ENCODE results near the gene TRAPPC3. TPM values are rescaled to one million over a fixed set of nuclear protein-coding genes. Genes with fewer than 3 reads are reported as not detected.

Gene TRAPPC3
- polyA plus RNA-seq, 1 donor (not counting 4 experiments of a cell fraction or from before 2014, with no cell fraction given), result 173 TPM

DNA sequence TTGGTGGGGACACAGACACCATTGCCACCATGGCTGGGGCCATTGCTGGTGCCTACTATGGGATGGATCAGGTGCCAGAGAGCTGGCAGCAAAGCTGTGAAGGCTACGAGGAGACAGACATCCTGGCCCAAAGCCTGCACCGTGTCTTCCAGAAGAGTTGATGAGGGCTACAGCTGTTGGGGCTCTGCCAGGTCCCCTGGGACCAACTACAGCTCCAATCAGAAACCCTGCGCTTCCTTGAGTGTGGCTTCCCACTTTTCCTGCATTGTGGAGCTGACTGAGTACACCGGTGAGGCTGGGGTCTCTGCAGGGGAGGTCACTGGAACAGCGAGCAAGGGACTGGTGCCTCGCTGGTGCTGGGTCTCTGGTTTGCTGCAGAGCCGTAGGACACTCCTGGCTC is 56.1 kb downstream of the TRAPPC3 start:
- no peaks in the 10 kb centered on the region for H3K27me3 ChIP-seq (ENCODE audit: control insufficient read depth, extremely low read depth, insufficient read depth, low read length)
- H2AFZ ChIP-seq (ENCODE audit: control insufficient read depth, low read length), result no peak overlapping the region
- H3K4me3 ChIP-seq (ENCODE audit: control insufficient read depth in 2 of 3, extremely low read depth in 1 of 3, insufficient read depth in 2 of 3, low read depth in 1 of 3, low read length in 3 of 3), result no peak overlapping the region
- no peak for DNase-seq (ENCODE audit: low read depth, low spot score)
- no peak for TF ChIP-seq EZH2 (IDR thresholded peaks at IDR 0.05; ENCODE audit: low read length)
- TF ChIP-seq, protein P1, sequence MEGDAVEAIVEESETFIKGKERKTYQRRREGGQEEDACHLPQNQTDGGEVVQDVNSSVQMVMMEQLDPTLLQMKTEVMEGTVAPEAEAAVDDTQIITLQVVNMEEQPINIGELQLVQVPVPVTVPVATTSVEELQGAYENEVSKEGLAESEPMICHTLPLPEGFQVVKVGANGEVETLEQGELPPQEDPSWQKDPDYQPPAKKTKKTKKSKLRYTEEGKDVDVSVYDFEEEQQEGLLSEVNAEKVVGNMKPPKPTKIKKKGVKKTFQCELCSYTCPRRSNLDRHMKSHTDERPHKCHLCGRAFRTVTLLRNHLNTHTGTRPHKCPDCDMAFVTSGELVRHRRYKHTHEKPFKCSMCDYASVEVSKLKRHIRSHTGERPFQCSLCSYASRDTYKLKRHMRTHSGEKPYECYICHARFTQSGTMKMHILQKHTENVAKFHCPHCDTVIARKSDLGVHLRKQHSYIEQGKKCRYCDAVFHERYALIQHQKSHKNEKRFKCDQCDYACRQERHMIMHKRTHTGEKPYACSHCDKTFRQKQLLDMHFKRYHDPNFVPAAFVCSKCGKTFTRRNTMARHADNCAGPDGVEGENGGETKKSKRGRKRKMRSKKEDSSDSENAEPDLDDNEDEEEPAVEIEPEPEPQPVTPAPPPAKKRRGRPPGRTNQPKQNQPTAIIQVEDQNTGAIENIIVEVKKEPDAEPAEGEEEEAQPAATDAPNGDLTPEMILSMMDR (optimal IDR thresholded peaks at IDR 0.05 in 1 of 3, IDR thresholded peaks at IDR 0.05 in 1 of 3, conservative IDR thresholded peaks at IDR 0.05 in 1 of 3; ENCODE audit: extremely low read depth in 1 of 3, insufficient read depth in 2 of 3, low read length in 3 of 3), result no peak
- H3K9ac ChIP-seq (ENCODE audit: control insufficient read depth, extremely low read depth, insufficient read depth, low read length), result no peak overlapping the region
- no peak overlapping the region for H3K4me2 ChIP-seq (ENCODE audit: control insufficient read depth, extremely low read depth, insufficient read depth, low read depth, low read length)
- no peaks in the 10 kb centered on the region for H3K9me3 ChIP-seq (ENCODE audit: control insufficient read depth, low read depth, low read length)
- H3K27ac ChIP-seq (ENCODE audit: control insufficient read depth, insufficient read depth, low read length), result no peak overlapping the region
- peaks cover 32 to 50% of the 10 kb centered on the region in 2 experiments for H3K36me3 ChIP-seq (ENCODE audit: control insufficient read depth in 2 of 2, extremely low read depth in 1 of 2, insufficient read depth in 2 of 2, low read length in 2 of 2)
- peaks cover 2% of the 10 kb centered on the region for H3K9me1 ChIP-seq (ENCODE audit: control insufficient read depth, extremely low read depth, insufficient read depth, low read length)
- peaks cover 34% of the 10 kb centered on the region for H3K79me2 ChIP-seq (ENCODE audit: control insufficient read depth, insufficient read depth, low read length)
- H4K20me1 ChIP-seq (ENCODE audit: control insufficient read depth, extremely low read depth, insufficient read depth, low read length), result no peaks in the 10 kb centered on the region
- dilution Hi-C loops (cut with MboI; ENCODE audit: extremely low pct_ligation_motif_present, low sequenced_read_pairs), result no loop called here
- peaks cover 8% of the 10 kb centered on the region for H3K4me1 ChIP-seq (ENCODE audit: control insufficient read depth, extremely low read depth, insufficient read depth, low read length)
- FAIRE-seq, result no peak

DNA sequence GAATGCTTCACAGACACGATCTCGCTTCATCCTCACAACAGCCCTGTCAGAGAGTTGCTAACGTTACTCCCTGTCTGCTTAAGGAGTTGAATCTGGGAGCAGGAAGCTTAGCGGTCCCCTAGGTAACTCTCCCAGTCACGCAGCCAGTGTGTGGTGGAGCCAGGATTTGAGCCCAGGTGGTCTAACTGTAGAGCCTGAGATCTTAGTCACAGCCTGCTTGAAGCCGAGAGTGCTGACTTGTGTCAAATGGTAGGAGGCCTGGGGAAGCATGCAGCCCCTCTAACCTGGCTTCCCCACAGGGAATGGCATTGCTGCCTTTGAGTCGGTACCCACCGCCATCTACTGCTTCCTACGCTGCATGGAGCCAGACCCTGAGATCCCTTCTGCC is 56.5 kb downstream of the TRAPPC3 start:
- Histone ChIP-seq H3K4me1 (ENCODE audit: control insufficient read depth, extremely low read depth, insufficient read depth, low read length) (peaks cover 9% of the 10 kb centered on the region), H3K27ac (ENCODE audit: control insufficient read depth, insufficient read depth, low read length) (no peak overlapping the region), H3K4me3 (ENCODE audit: control insufficient read depth in 2 of 3, extremely low read depth in 1 of 3, insufficient read depth in 2 of 3, low read depth in 1 of 3, low read length in 3 of 3) (no peak overlapping the region), H2AFZ (ENCODE audit: control insufficient read depth, low read length) (no peak overlapping the region), H3K4me2 (ENCODE audit: control insufficient read depth, extremely low read depth, insufficient read depth, low read depth, low read length) (no peak overlapping the region), H4K20me1 (ENCODE audit: control insufficient read depth, extremely low read depth, insufficient read depth, low read length) (no peaks in the 10 kb centered on the region), H3K36me3 (ENCODE audit: control insufficient read depth in 2 of 2, extremely low read depth in 1 of 2, insufficient read depth in 2 of 2, low read length in 2 of 2) (peaks cover 32 to 50% of the 10 kb centered on the region in 2 experiments), H3K79me2 (ENCODE audit: control insufficient read depth, insufficient read depth, low read length) (peaks cover 34% of the 10 kb centered on the region), H3K9me1 (ENCODE audit: control insufficient read depth, extremely low read depth, insufficient read depth, low read length) (peaks cover 2% of the 10 kb centered on the region), H3K9me3 (ENCODE audit: control insufficient read depth, low read depth, low read length) (no peaks in the 10 kb centered on the region), H3K9ac (ENCODE audit: control insufficient read depth, extremely low read depth, insufficient read depth, low read length) (no peak overlapping the region), H3K27me3 (ENCODE audit: control insufficient read depth, extremely low read depth, insufficient read depth, low read length) (no peaks in the 10 kb centered on the region)
- dilution Hi-C loops (cut with MboI; ENCODE audit: extremely low pct_ligation_motif_present, low sequenced_read_pairs), result no loop called here
- FAIRE-seq, result no peak
- DNase-seq (ENCODE audit: low read depth, low spot score), result no peak
- no peak for TF ChIP-seq EZH2 (IDR thresholded peaks at IDR 0.05; ENCODE audit: low read length)

DNA sequence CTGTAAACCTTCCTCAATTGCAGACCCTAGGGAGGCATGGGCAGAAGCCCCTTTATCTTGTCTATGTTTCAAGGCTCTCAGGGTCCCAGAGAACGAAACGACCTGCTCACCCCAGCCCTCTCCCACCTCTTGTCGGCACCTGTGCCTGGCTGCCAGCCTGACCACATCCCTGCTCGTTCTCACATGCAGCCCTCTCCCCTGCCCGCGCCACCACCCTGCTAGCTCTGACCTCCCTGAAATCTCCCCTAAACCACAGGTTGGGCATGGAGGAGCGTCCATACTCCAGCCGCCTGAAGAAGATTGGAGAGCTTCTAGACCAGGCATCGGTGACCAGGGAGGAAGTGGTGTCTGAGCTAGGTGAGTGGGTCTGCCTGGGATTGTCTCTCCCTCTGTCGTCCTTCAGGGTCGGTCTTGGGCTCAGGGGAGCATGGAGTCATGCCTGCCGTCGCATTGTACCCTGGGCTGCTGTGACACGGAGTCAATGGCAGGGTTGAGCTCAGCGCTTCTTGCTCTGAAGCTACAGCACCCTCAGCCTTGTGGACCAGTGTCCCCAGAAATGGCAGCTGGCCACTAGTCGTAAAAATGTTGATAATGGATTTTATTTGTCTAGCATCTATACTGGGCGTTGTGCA is 57.0 kb downstream of the TRAPPC3 start:
- peaks cover 9% of the 10 kb centered on the region for H3K4me1 ChIP-seq (ENCODE audit: control insufficient read depth, extremely low read depth, insufficient read depth, low read length)
- H3K4me2 ChIP-seq (ENCODE audit: control insufficient read depth, extremely low read depth, insufficient read depth, low read depth, low read length), result no peak overlapping the region
- no peak overlapping the region for H2AFZ ChIP-seq (ENCODE audit: control insufficient read depth, low read length)
- no peak overlapping the region for H3K27ac ChIP-seq (ENCODE audit: control insufficient read depth, insufficient read depth, low read length)
- H3K4me3 ChIP-seq (ENCODE audit: control insufficient read depth in 2 of 3, extremely low read depth in 1 of 3, insufficient read depth in 2 of 3, low read depth in 1 of 3, low read length in 3 of 3), result no peak overlapping the region
- TF ChIP-seq, protein P1 (optimal IDR thresholded peaks at IDR 0.05 in 1 of 3, IDR thresholded peaks at IDR 0.05 in 1 of 3, conservative IDR thresholded peaks at IDR 0.05 in 1 of 3; ENCODE audit: extremely low read depth in 1 of 3, insufficient read depth in 2 of 3, low read length in 3 of 3), result no peak
- TF ChIP-seq EZH2 (IDR thresholded peaks at IDR 0.05; ENCODE audit: low read length), result no peak
- no peaks in the 10 kb centered on the region for H3K9me3 ChIP-seq (ENCODE audit: control insufficient read depth, low read depth, low read length)
- FAIRE-seq (no peak), DNase-seq (ENCODE audit: low read depth, low spot score) (no peak)
- peaks cover 2% of the 10 kb centered on the region for H3K9me1 ChIP-seq (ENCODE audit: control insufficient read depth, extremely low read depth, insufficient read depth, low read length)
- H4K20me1 ChIP-seq (ENCODE audit: control insufficient read depth, extremely low read depth, insufficient read depth, low read length), result no peaks in the 10 kb centered on the region
- no peaks in the 10 kb centered on the region for H3K27me3 ChIP-seq (ENCODE audit: control insufficient read depth, extremely low read depth, insufficient read depth, low read length)
- H3K79me2 ChIP-seq (ENCODE audit: control insufficient read depth, insufficient read depth, low read length), result peaks cover 34% of the 10 kb centered on the region
- H3K36me3 ChIP-seq (ENCODE audit: control insufficient read depth in 2 of 2, extremely low read depth in 1 of 2, insufficient read depth in 2 of 2, low read length in 2 of 2), result peaks cover 32 to 50% of the 10 kb centered on the region in 2 experiments
- dilution Hi-C loops (cut with MboI; ENCODE audit: extremely low pct_ligation_motif_present, low sequenced_read_pairs), result no loop called here
- no peak overlapping the region for H3K9ac ChIP-seq (ENCODE audit: control insufficient read depth, extremely low read depth, insufficient read depth, low read length)

Measured in keratinocyte (primary cell).